ENCODE measurements around the gene MSLN. TPM values are rescaled to one million over a fixed set of nuclear protein-coding genes. Genes with fewer than 3 reads are reported as not detected.

The MSLN gene
- polyA plus RNA-seq, 1 donor (not counting 4 experiments of a cell fraction or from before 2014, with no cell fraction given), result 8.5 TPM

DNA sequence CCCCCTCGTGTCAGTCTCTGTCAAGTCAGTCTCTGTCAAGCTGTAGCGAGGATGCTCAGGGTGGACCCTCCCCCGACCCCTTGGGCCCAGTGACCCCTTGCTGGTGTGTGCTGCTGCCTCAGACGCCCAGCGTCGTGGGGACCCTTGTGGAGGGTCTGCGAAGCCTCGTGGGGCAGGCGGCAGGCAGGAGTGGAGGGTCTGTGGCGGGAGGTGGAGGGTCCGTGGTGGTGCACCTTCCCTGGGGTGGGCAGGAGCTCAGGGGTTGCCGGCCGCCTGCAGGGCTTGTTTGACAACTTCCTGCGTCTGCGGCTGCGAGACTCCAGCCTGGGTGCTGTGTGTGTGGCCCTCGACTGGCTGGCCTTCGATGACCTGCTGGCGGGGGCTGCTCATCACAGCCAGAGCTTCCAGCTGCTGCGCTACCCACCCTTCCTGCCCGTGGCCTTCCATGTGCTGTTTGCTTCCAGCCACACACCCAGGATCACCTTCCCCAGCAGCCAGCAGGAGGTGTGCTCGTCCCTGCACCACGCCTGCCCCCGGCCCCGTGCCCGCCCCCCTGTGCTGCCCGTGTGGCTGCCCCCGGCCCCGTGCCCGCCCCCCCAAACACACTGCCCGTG, 34.4 kb downstream of the MSLN start:
- DNase-seq (ENCODE audit: low read depth, low spot score) (no peak), FAIRE-seq (no peak)
- dilution Hi-C loops (cut with MboI; ENCODE audit: extremely low pct_ligation_motif_present, low sequenced_read_pairs), result no loop called here
- peaks cover under 1% of the 10 kb centered on the region for H3K79me2 ChIP-seq (ENCODE audit: control insufficient read depth, insufficient read depth, low read length)
- TF ChIP-seq, protein P1, sequence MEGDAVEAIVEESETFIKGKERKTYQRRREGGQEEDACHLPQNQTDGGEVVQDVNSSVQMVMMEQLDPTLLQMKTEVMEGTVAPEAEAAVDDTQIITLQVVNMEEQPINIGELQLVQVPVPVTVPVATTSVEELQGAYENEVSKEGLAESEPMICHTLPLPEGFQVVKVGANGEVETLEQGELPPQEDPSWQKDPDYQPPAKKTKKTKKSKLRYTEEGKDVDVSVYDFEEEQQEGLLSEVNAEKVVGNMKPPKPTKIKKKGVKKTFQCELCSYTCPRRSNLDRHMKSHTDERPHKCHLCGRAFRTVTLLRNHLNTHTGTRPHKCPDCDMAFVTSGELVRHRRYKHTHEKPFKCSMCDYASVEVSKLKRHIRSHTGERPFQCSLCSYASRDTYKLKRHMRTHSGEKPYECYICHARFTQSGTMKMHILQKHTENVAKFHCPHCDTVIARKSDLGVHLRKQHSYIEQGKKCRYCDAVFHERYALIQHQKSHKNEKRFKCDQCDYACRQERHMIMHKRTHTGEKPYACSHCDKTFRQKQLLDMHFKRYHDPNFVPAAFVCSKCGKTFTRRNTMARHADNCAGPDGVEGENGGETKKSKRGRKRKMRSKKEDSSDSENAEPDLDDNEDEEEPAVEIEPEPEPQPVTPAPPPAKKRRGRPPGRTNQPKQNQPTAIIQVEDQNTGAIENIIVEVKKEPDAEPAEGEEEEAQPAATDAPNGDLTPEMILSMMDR (optimal IDR thresholded peaks at IDR 0.05 in 1 of 3, IDR thresholded peaks at IDR 0.05 in 1 of 3, conservative IDR thresholded peaks at IDR 0.05 in 1 of 3; ENCODE audit: extremely low read depth in 1 of 3, insufficient read depth in 2 of 3, low read length in 3 of 3), result peak in 1 of 3 experiments; percentile 15
- TF ChIP-seq EZH2 (IDR thresholded peaks at IDR 0.05; ENCODE audit: low read length), result no peak
- H3K36me3 ChIP-seq (ENCODE audit: control insufficient read depth in 2 of 2, extremely low read depth in 1 of 2, insufficient read depth in 2 of 2, low read length in 2 of 2), result peaks cover 0 to 4% of the 10 kb centered on the region in 2 experiments
- no peaks in the 10 kb centered on the region for H3K9me3 ChIP-seq (ENCODE audit: control insufficient read depth, low read depth, low read length)
- H3K4me2 ChIP-seq (ENCODE audit: control insufficient read depth, extremely low read depth, insufficient read depth, low read depth, low read length), result no peak overlapping the region
- no peak overlapping the region for H3K4me3 ChIP-seq (ENCODE audit: control insufficient read depth in 2 of 3, extremely low read depth in 1 of 3, insufficient read depth in 2 of 3, low read depth in 1 of 3, low read length in 3 of 3)
- no peak overlapping the region for H3K27ac ChIP-seq (ENCODE audit: control insufficient read depth, insufficient read depth, low read length)
- H3K4me1 ChIP-seq (ENCODE audit: control insufficient read depth, extremely low read depth, insufficient read depth, low read length), result no peaks in the 10 kb centered on the region
- H3K9ac ChIP-seq (ENCODE audit: control insufficient read depth, extremely low read depth, insufficient read depth, low read length), result no peak overlapping the region
- peaks cover 10% of the 10 kb centered on the region for H3K27me3 ChIP-seq (ENCODE audit: control insufficient read depth, extremely low read depth, insufficient read depth, low read length)
- H2AFZ ChIP-seq (ENCODE audit: control insufficient read depth, low read length), result no peak overlapping the region
- H4K20me1 ChIP-seq (ENCODE audit: control insufficient read depth, extremely low read depth, insufficient read depth, low read length), result peaks cover 2% of the 10 kb centered on the region
- H3K9me1 ChIP-seq (ENCODE audit: control insufficient read depth, extremely low read depth, insufficient read depth, low read length), result no peaks in the 10 kb centered on the region

DNA sequence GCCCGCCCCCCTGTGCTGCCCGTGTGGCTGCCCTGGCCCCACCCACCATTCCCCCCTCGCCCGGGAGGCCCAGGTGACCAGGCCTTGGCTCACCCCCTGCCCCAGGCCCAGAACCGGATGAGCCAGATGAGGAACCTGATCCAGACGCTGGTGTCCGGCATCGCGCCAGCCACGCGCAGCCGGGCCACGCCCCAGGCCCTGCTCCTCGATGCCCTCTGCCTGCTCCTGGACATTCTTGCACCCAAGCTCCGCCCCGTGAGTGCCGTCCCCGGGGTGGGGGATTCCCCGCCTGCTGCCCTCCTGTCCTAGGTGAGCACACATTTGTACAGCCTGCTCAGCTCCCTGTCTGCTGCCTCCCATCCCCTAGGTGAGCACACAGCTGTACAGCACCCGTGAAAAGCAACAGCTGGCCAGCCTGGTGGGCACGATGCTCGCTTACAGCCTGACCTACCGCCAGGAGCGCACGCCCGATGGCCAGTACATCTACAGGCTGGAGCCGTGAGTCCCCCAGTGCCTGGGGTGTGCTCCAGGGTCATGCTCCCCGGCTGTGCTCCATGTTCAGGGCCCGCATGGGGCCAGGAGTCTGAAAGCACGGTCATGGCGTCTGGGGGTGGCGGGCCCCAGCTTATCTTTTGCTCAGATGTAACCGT, 35.2 kb downstream of the MSLN start:
- TF ChIP-seq EZH2 (IDR thresholded peaks at IDR 0.05; ENCODE audit: low read length), result no peak
- TF ChIP-seq, protein P1 (optimal IDR thresholded peaks at IDR 0.05 in 1 of 3, IDR thresholded peaks at IDR 0.05 in 1 of 3, conservative IDR thresholded peaks at IDR 0.05 in 1 of 3; ENCODE audit: extremely low read depth in 1 of 3, insufficient read depth in 2 of 3, low read length in 3 of 3), result no peak
- Histone ChIP-seq H3K79me2 (ENCODE audit: control insufficient read depth, insufficient read depth, low read length) (no peaks in the 10 kb centered on the region), H3K27ac (ENCODE audit: control insufficient read depth, insufficient read depth, low read length) (no peak overlapping the region), H3K4me2 (ENCODE audit: control insufficient read depth, extremely low read depth, insufficient read depth, low read depth, low read length) (no peak overlapping the region), H3K4me3 (ENCODE audit: control insufficient read depth in 2 of 3, extremely low read depth in 1 of 3, insufficient read depth in 2 of 3, low read depth in 1 of 3, low read length in 3 of 3) (no peak overlapping the region), H2AFZ (ENCODE audit: control insufficient read depth, low read length) (no peak overlapping the region), H3K9me3 (ENCODE audit: control insufficient read depth, low read depth, low read length) (no peaks in the 10 kb centered on the region), H3K9me1 (ENCODE audit: control insufficient read depth, extremely low read depth, insufficient read depth, low read length) (no peaks in the 10 kb centered on the region), H3K27me3 (ENCODE audit: control insufficient read depth, extremely low read depth, insufficient read depth, low read length) (peaks cover 17% of the 10 kb centered on the region), H3K4me1 (ENCODE audit: control insufficient read depth, extremely low read depth, insufficient read depth, low read length) (no peaks in the 10 kb centered on the region), H3K9ac (ENCODE audit: control insufficient read depth, extremely low read depth, insufficient read depth, low read length) (no peak overlapping the region), H3K36me3 (ENCODE audit: control insufficient read depth in 2 of 2, extremely low read depth in 1 of 2, insufficient read depth in 2 of 2, low read length in 2 of 2) (peaks cover 0 to 4% of the 10 kb centered on the region in 2 experiments), H4K20me1 (ENCODE audit: control insufficient read depth, extremely low read depth, insufficient read depth, low read length) (peaks cover 2% of the 10 kb centered on the region)
- FAIRE-seq (no peak), DNase-seq (ENCODE audit: low read depth, low spot score) (no peak)
- dilution Hi-C loops (cut with MboI; ENCODE audit: extremely low pct_ligation_motif_present, low sequenced_read_pairs), result no loop called here
